CD4-positive, alpha-beta memory T cell (primary cell): ENCODE measurements around the gene CFAP157. TPM values are rescaled to one million over a fixed set of nuclear protein-coding genes. Genes with fewer than 3 reads are reported as not detected.

Experiments
- polyA plus RNA-seq, 2 donors: library from polyadenylated mRNA; unstranded; fragments of 300-500 nt; fragmentation: Illumina TruSeq; gene quantifications; one replicate each; pipeline ENCODE4 v1.2.3, GENCODE V29; 2021
- total RNA-seq, 2 experiments: library from RNA; stranded (reverse); gene quantifications; one replicate each; pipeline ENCODE4 v1.2.3, GENCODE V29; 2021

Gene CFAP157
- total and polyA plus RNA-seq, 4 experiments from 2014 or later = 0.14 to 0.25 (median 0.22) TPM; not detected in 1

Other genes with a start within 250 kb of the CFAP157 start
- gene STXBP1, start 94.7 kb upstream of the CFAP157 start, total RNA-seq = 10 to 100 TPM; 19.9 to 20.9 TPM
- gene STXBP1, start 94.7 kb upstream of the CFAP157 start, polyA plus RNA-seq = 1 to 10 TPM; 4.8 to 5.5 TPM
- 1 to 10 TPM; 7.3 to 8.4 TPM for gene PTRH1, start 8.7 kb downstream of the CFAP157 start, total RNA-seq
- 10 to 100 TPM; 25.6 to 31.1 TPM for gene PTRH1, start 8.7 kb downstream of the CFAP157 start, polyA plus RNA-seq
- 1 to 10 TPM; 2.5 to 2.6 TPM for gene TTC16, start 9.1 kb downstream of the CFAP157 start, total RNA-seq
- gene TTC16, start 9.1 kb downstream of the CFAP157 start, polyA plus RNA-seq = 1 to 10 TPM in 1 of 2 donors, under 1 TPM in 1; 0.09 to 1.8 TPM
- gene TOR2A, start 28.3 kb downstream of the CFAP157 start, total RNA-seq = 10 to 100 TPM; 14.3 to 18.4 TPM
- gene TOR2A, start 28.3 kb downstream of the CFAP157 start, polyA plus RNA-seq = 10 to 100 TPM; 23.2 to 27.1 TPM
- gene SH2D3C, start 71.7 kb downstream of the CFAP157 start, total RNA-seq = 10 to 100 TPM; 43.4 to 48.6 TPM
- gene SH2D3C, start 71.7 kb downstream of the CFAP157 start, polyA plus RNA-seq = 10 to 100 TPM in 1 of 2 donors, 1 to 10 TPM in 1; 8.7 to 51.5 TPM
- gene CDK9, start 79.0 kb downstream of the CFAP157 start, total RNA-seq = 100 to 1,000 TPM; 127 to 138 TPM
- gene CDK9, start 79.0 kb downstream of the CFAP157 start, polyA plus RNA-seq = 10 to 100 TPM; 35.4 to 63.6 TPM
- 100 to 1,000 TPM; 100 to 101 TPM for gene FPGS, start 95.9 kb downstream of the CFAP157 start, total RNA-seq
- gene FPGS, start 95.9 kb downstream of the CFAP157 start, polyA plus RNA-seq = 10 to 100 TPM; 49.4 to 54.6 TPM
- 10 to 100 TPM; 13.7 to 13.8 TPM for gene ENG, start 147.7 kb downstream of the CFAP157 start, total RNA-seq
- 1 to 10 TPM; 2.0 to 4.2 TPM for gene ENG, start 147.7 kb downstream of the CFAP157 start, polyA plus RNA-seq
- gene AK1, start 170.7 kb downstream of the CFAP157 start, total RNA-seq = 10 to 100 TPM; 58.1 to 62.7 TPM
- gene AK1, start 170.7 kb downstream of the CFAP157 start, polyA plus RNA-seq = under 1 TPM in 1 of 2 donors, not detected in 1; 0.53 TPM
- 100 to 1,000 TPM; 125 to 127 TPM for gene ST6GALNAC6, start 192.6 kb downstream of the CFAP157 start, total RNA-seq
- gene ST6GALNAC6, start 192.6 kb downstream of the CFAP157 start, polyA plus RNA-seq = 10 to 100 TPM; 45.2 to 45.6 TPM
- 10 to 100 TPM; 35.7 to 38.1 TPM for gene ST6GALNAC4, start 210.1 kb downstream of the CFAP157 start, total RNA-seq
- gene ST6GALNAC4, start 210.1 kb downstream of the CFAP157 start, polyA plus RNA-seq = 10 to 100 TPM; 10.2 to 18.5 TPM
- gene PIP5KL1, start 223.8 kb downstream of the CFAP157 start, total RNA-seq = 1 to 10 TPM in 1 of 2 experiments, under 1 TPM in 1; 0.72 to 1.8 TPM
- under 1 TPM; 0.26 to 0.79 TPM for gene PIP5KL1, start 223.8 kb downstream of the CFAP157 start, polyA plus RNA-seq
- 10 to 100 TPM; 37.0 to 39.7 TPM for gene DPM2, start 230.9 kb downstream of the CFAP157 start, total RNA-seq
- 10 to 100 TPM; 41.0 to 43.1 TPM for gene DPM2, start 230.9 kb downstream of the CFAP157 start, polyA plus RNA-seq